Stimulated activated CD4-positive, alpha-beta T cell treated with anti-CD3 and anti-CD28 coated beads, Interleukin-12 subunit alpha, Interleukin-12 subunit beta, amount 100 ng/mL, for 4 hours (primary cell): ENCODE data around the gene KIF2A.

ENCODE experiments used
- DNase-seq: peaks from one replicate; pipeline ENCODE4 v3.0.0-alpha.2; 2020

The KIF2A gene

DNA sequence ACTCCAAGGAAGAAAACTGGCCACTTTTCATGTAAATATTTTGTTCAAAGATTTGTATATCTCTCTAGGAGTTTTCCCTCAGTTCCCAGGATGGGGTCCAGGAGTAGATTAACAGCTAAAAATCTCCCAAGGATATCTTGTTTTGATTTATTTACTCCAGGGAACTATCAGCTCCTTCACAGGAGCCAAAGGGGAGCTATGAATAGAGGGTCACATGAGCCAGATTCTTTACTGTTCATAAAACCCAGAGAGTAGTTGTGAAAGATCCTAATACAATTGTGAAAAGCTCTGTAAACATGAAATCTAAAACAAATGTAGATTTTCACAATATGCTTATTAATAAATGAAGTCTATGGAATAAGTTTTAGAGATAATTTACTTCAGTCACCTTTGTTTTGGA is 80.8 kb downstream of the KIF2A start:
- no peak for DNase-seq

GRCh38 chr5:62395210-62395950 is 89.4 kb downstream of the KIF2A start:
- DNase-seq, result no peak

GRCh38 chr5:62403411-62404250 is 97.6 kb downstream of the KIF2A start, which contains the start of gene DIMT1:
DIMT1 (minus strand) TSS chr5:62403905; CDS start chr5:62403772, 133 bp downstream.
- DNase-seq, result peak; percentile 86

DNA sequence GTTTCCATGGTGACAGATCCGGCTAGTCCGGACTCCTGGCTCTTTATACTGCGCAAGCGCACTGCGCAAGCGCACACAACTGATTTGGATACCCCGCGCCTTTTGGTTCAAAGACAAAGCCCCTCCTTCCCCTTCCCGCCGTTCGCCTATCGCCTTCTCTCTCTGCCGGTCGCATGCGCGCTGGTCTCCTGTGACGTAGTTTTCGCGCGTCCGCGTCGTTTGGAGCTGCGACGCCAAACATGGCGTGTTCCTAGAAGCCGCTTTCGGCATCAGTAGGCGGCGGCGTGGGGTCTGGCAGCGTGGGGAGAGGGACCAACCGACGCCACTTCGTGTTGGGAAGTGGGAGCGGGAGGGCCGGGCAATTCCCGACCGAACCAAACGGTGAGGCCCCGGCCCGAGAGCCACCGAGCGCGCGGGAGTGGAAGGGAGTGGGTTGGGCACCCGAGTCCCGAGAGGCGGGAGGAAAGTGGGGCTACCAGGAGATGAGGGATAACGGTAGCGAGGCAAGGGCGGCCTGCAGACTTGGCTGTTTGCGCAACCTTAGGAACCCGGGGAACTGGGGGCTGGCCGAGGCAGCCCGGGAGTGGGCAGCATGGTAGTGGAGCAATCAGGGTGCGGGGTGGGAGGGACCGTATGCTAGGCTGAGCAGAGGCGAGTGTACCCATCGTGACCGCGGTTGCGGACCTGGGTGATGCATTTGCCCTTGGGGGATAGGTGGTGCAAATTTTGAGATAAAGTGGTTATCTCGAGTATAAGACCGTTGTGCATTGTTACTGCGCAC is 106.7 kb downstream of the KIF2A start, which contains the start of gene IPO11:
TSS of gene IPO11 (plus strand) at position 215 of the 781 bp plus-strand sequence. CDS start 24,517 bp downstream, outside the sequence.
- peak; percentile 97 for DNase-seq

- no peak for DNase-seq
Observed at GRCh38 chr5:62413711-62414110, 107.7 kb downstream of the KIF2A start.

- DNase-seq, result no peak
Observed at GRCh38 chr5:62418462-62419076, 112.6 kb downstream of the KIF2A start.

GRCh38 chr5:62419609-62420008 is 113.6 kb downstream of the KIF2A start:
- no peak for DNase-seq

GRCh38 chr5:62421414-62421813 is 115.4 kb downstream of the KIF2A start:
- no peak for DNase-seq

DNA sequence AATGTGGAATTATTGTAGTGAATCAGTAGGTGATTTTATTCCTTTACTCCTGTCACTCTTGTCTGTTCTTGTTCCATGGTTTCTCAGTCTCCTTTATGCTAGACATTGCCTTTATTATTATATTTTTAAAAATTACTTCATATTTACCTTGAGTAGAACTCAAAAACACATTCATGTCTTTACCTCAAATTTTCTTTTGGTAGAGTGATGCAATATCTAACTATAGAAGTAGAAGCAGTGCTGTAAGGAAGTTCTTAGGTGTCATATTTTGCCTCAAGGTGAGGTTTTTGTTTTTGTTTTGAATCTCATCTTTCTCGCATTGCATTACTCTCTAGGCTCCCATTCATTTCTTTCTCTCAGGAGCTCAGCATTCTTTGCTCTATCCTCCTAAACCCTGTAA is 118.8 kb downstream of the KIF2A start:
- DNase-seq, result no peak

DNA sequence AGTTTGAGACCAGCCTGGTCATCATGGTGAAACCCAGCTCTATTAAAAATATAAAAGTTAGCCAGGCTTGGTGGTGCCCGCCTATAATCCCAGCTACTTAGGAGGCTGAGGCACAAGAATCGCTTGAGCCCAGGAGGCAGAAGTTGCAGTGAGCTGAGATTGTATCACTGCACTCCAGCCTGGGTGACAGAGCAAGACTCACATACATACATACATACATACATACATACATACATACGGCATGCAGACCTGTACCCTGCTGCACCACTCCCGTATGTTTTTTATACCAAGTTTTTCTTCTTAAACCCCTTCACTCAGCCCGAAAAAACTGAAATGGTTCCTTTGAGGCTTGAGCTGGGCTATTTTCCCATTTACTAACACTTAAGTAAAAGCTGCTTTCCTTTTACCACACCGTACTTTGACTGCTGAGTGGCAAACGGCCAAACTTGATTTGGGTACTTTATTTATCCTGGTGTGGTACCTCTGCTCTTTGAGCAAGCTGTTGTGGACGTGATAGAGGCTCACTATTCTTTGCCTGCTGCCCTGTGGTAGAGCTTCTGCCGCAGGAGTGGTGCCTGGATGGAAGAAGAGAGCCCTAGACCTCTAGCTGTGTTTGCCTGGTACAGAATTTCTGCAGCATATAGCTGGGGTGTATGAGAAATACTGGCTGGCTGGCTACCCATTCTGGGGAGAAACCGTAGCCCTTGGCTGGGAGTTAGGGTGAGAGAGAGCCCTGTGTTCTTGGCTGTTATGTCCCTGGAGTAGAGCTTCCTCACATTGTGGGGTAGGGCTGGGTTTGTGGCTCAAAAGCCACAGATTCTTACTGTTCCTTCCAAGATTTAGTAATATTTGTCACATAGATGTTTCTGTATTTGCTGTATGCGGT is 126.0 kb downstream of the KIF2A start:
- DNase-seq, result no peak

DNA sequence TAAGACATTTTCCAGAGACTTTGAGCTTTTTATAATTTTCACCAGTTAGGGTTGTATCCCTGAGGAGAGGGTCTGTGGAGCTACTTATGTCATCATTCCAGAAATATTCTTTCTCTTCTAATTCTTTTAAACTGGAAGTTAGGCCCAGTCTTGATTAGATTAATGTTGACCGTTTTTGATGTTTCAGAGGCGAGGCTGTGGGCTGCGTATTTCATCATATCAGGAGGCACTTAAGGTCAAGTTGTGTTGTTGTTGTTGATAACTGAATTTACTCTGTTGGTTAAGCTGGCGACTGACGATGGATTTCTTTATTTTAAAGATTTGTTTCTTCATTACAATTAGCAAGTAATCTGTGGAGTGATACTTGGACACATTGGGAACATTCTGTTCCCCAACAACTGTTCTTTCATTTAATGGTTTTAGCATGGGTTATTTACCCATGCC is 126.6 kb downstream of the KIF2A start:
- no peak for DNase-seq
